ENCODE results near the gene NT5C3A.

DNA sequence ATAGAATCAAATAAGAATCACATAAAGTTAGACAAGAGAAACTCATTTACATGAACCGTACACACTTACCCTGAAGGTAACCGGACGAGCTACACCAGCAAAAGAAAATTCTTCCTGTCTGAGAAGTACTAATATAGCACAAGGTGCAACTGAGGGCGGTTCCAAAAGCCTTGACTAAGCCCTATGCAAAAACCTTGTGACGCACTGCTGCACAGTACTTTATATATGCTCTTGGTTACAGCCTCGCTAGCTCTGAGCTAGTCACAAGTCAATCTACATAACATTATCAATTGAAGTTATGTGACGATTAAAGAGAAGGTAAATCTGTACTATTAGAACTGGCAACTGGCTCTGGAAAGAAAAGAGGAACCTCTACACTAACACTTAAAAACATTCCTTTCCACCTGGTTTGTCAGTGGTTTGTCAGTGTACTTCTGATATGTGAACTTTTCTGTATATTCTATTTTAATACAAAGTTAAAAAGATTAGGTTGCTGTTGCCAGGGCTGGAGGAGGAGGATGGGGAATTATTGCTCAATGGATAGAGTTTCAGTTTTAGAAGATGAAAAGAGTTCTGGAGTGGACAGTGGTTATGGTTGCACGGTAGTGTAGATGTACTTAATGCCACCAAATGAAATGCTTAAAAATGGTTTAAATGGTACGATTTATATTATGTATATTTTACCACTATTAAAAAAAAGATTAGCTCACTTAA lies 21.6 kb downstream of the NT5C3A start:
- peak in 2 of 3 donors; percentile 80 to 89 for TF ChIP-seq POLR2AphosphoS5 (IDR thresholded peaks at IDR 0.05)
- TF ChIP-seq, protein P1, sequence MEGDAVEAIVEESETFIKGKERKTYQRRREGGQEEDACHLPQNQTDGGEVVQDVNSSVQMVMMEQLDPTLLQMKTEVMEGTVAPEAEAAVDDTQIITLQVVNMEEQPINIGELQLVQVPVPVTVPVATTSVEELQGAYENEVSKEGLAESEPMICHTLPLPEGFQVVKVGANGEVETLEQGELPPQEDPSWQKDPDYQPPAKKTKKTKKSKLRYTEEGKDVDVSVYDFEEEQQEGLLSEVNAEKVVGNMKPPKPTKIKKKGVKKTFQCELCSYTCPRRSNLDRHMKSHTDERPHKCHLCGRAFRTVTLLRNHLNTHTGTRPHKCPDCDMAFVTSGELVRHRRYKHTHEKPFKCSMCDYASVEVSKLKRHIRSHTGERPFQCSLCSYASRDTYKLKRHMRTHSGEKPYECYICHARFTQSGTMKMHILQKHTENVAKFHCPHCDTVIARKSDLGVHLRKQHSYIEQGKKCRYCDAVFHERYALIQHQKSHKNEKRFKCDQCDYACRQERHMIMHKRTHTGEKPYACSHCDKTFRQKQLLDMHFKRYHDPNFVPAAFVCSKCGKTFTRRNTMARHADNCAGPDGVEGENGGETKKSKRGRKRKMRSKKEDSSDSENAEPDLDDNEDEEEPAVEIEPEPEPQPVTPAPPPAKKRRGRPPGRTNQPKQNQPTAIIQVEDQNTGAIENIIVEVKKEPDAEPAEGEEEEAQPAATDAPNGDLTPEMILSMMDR (IDR thresholded peaks at IDR 0.05): no peak
- no peak for TF ChIP-seq EP300 (IDR thresholded peaks at IDR 0.05)
- peak in 1 of 4 donors; percentile 19 for TF ChIP-seq POLR2A (IDR thresholded peaks at IDR 0.05)

All from stomach (tissue), 4 donors.